H1 (cell line): ENCODE measurements around the gene SSU72. TPM values are rescaled to one million over a fixed set of nuclear protein-coding genes. Genes with fewer than 3 reads are reported as not detected.

ENCODE experiments used
- CTCF ChIA-PET: fragments of 300-600 bp; sonication (Branson Sonifier 250); formaldehyde crosslinking; loops from one replicate; lab custom pipeline; 2021; ENCODE audit not compliant: partially characterized antibody; lab: Charles Lee
- POLR2A ChIA-PET: fragments of 300-600 bp; sonication (Branson Sonifier 250); formaldehyde crosslinking; loops from one replicate; lab custom pipeline; 2021; ENCODE audit warnings: inconsistent platforms; ENCODE audit not compliant: partially characterized antibody; lab: Charles Lee
- DNase-seq, 2 experiments: peaks; one replicate each; pipeline versions ENCODE4 v3.0.0 to v3.0.0-alpha.2; 2010 to 2022; ENCODE audit warnings: low spot score in 2 of 2, low read depth in 1 of 2, mixed read lengths in 1 of 2
- FAIRE-seq: peaks from 2 replicates; lab custom pipeline; 2011; peaks lifted over from hg19 to GRCh38; lab: Jason Lieb, UNC
- H2AFZ ChIP-seq: 2 replicates; pipeline ENCODE4 v1.8.1; 2012; ENCODE audit warnings: low read length, inconsistent platforms
- H2AK5ac ChIP-seq: 2 replicates; pipeline ENCODE4 v1.6.1; 2013; ENCODE audit warnings: low read depth, low read length
- H2BK120ac ChIP-seq: replicated peaks from 2 replicates; pipeline ENCODE3; 2013; ENCODE audit warnings: low read depth, low read length, inconsistent platforms
- H2BK12ac ChIP-seq: 2 replicates; pipeline ENCODE4 v1.6.1; 2013; ENCODE audit warnings: low read depth, low read length
- H2BK15ac ChIP-seq: 2 replicates; pipeline ENCODE4 v1.6.1; 2013; ENCODE audit warnings: low read length
- H2BK20ac ChIP-seq: 2 replicates; pipeline ENCODE4 v1.6.1; 2013; ENCODE audit warnings: low read length
- H2BK5ac ChIP-seq: 2 replicates; pipeline ENCODE4 v1.6.1; 2013; ENCODE audit warnings: low read depth, low read length
- H3K14ac ChIP-seq: 2 replicates; pipeline ENCODE4 v1.6.1; 2013; ENCODE audit warnings: inconsistent platforms; ENCODE audit not compliant: insufficient read length
- H3K18ac ChIP-seq: 2 replicates; pipeline ENCODE4 v1.6.1; 2013; ENCODE audit warnings: low read length; ENCODE audit errors: extremely low read depth
- H3K23ac ChIP-seq: 2 replicates; pipeline ENCODE4 v1.6.1; 2013; ENCODE audit warnings: inconsistent platforms; ENCODE audit not compliant: insufficient read length
- H3K23me2 ChIP-seq: 2 replicates; pipeline ENCODE4 v1.6.1; 2013; ENCODE audit warnings: low read depth, low read length
- H3K27ac ChIP-seq: 2 replicates; pipeline ENCODE4 v1.6.1; 2011; ENCODE audit warnings: low read depth, low read length, inconsistent platforms
- H3K27me3 ChIP-seq, 4 experiments: replicated peaks in 1 of 4; 1 replicate in 1 of 4; 2 replicates in 3 of 4; pipeline versions ENCODE4 v1.6.1 to v1.8.1; 2011 to 2013; ENCODE audit warnings: low read length in 3 of 4, mild to moderate bottlenecking in 3 of 4, inconsistent platforms in 2 of 4, mixed read lengths in 2 of 4, moderate library complexity in 1 of 4; ENCODE audit not compliant: control insufficient read depth in 3 of 4, insufficient read depth in 3 of 4; ENCODE audit errors: extremely low read depth in 1 of 4
- H3K36me3 ChIP-seq, 4 experiments: 2 replicates each; pipeline versions ENCODE4 v1.6.1 to v1.8.1; 2011 to 2013; ENCODE audit warnings: mild to moderate bottlenecking in 4 of 4, low read length in 3 of 4, moderate library complexity in 2 of 4, control low read depth in 1 of 4, inconsistent platforms in 1 of 4; ENCODE audit not compliant: insufficient read depth in 4 of 4, control insufficient read depth in 2 of 4
- H3K4ac ChIP-seq: replicated peaks from 2 replicates; pipeline ENCODE3; 2013; ENCODE audit warnings: low read length, low read depth, mixed read lengths, inconsistent platforms; ENCODE audit not compliant: insufficient read length
- H3K4me1 ChIP-seq, 4 experiments: replicated peaks in 1 of 4; 1 replicate in 1 of 4; 2 replicates in 3 of 4; pipeline versions ENCODE4 v1.6.1 to v1.8.1; 2011 to 2013; ENCODE audit warnings: low read length in 3 of 4, inconsistent platforms in 2 of 4, mixed read lengths in 1 of 4; ENCODE audit not compliant: insufficient read depth in 4 of 4, control insufficient read depth in 3 of 4
- H3K4me2 ChIP-seq, 2 experiments: 2 replicates each; pipeline versions ENCODE4 v1.6.1 to v1.8.1; 2011 to 2013; ENCODE audit warnings: low read depth in 2 of 2, low read length in 2 of 2, control low read depth in 1 of 2, inconsistent platforms in 1 of 2, mild to moderate bottlenecking in 1 of 2; ENCODE audit not compliant: insufficient read depth in 1 of 2
- H3K4me3 ChIP-seq, 4 experiments: fragments of 200-600, 300-600 bp in 1 of 4; sonication (generic), shearing (Covaris generic), sonication (Bioruptor Twin) in 1 of 4; 2 replicates each; pipeline versions ENCODE4 v1.5.1 to v1.8.1; 2011 to 2016; ENCODE audit warnings: low read length in 4 of 4, low read depth in 3 of 4, control low read depth in 2 of 4, inconsistent platforms in 2 of 4, mild to moderate bottlenecking in 2 of 4, mixed read lengths in 1 of 4, moderate library complexity in 1 of 4; ENCODE audit not compliant: insufficient read depth in 2 of 4; ENCODE audit errors: extremely low read depth in 1 of 4
- H3K56ac ChIP-seq: replicated peaks from 2 replicates; pipeline ENCODE3; 2013; ENCODE audit warnings: low read depth, mild to moderate bottlenecking, mixed read lengths, low read length, inconsistent platforms; ENCODE audit not compliant: insufficient read length
- H3K79me1 ChIP-seq: 2 replicates; pipeline ENCODE4 v1.6.1; 2013; ENCODE audit warnings: low read depth, low read length, control low read depth
- H3K79me2 ChIP-seq, 2 experiments: 2 replicates each; pipeline versions ENCODE4 v1.6.1 to v1.8.1; 2012 to 2013; ENCODE audit warnings: low read length in 2 of 2, mild to moderate bottlenecking in 2 of 2, inconsistent platforms in 1 of 2; ENCODE audit not compliant: insufficient read depth in 2 of 2, control insufficient read depth in 1 of 2
- H3K9ac ChIP-seq, 4 experiments: replicated peaks in 1 of 4; 1 replicate in 1 of 4; 2 replicates in 3 of 4; pipeline versions ENCODE4 v1.6.1 to v1.8.1; 2011 to 2013; ENCODE audit warnings: low read depth in 3 of 4, low read length in 3 of 4, control low read depth in 2 of 4, mild to moderate bottlenecking in 2 of 4, moderate library complexity in 2 of 4, inconsistent platforms in 1 of 4; ENCODE audit errors: extremely low read depth in 1 of 4
- H3K9me3 ChIP-seq, 2 experiments: 2 replicates each; pipeline versions ENCODE4 v1.6.1 to v1.8.1; 2012 to 2013; ENCODE audit warnings: mild to moderate bottlenecking in 2 of 2, moderate library complexity in 2 of 2, control low read depth in 1 of 2, inconsistent platforms in 1 of 2, low read depth in 1 of 2, low read length in 1 of 2, mixed read lengths in 1 of 2; ENCODE audit not compliant: insufficient read depth in 2 of 2
- H4K20me1 ChIP-seq, 2 experiments: replicated peaks in 1 of 2; 2 replicates each; pipeline versions ENCODE3 to v1.8.1; 2011 to 2013; ENCODE audit warnings: inconsistent platforms in 2 of 2, low read length in 2 of 2, mild to moderate bottlenecking in 1 of 2; ENCODE audit not compliant: insufficient read depth in 2 of 2, control insufficient read depth in 1 of 2
- H4K5ac ChIP-seq: 2 replicates; pipeline ENCODE4 v1.6.1; 2013; ENCODE audit warnings: low read length, low read depth, mixed read lengths, inconsistent platforms; ENCODE audit not compliant: insufficient read length
- H4K8ac ChIP-seq: 2 replicates; pipeline ENCODE4 v1.8.0; 2013; ENCODE audit warnings: mild to moderate bottlenecking, moderate library complexity, low read length, inconsistent platforms; ENCODE audit not compliant: insufficient read depth; ENCODE audit errors: extremely low read depth
- H4K91ac ChIP-seq: replicated peaks from 2 replicates; pipeline ENCODE3; 2013; ENCODE audit warnings: low read length, mixed read lengths, inconsistent platforms; ENCODE audit not compliant: insufficient read length
- CBX5 ChIP-seq: fragments of 300-800, 300-1000 bp; sonication (generic); IDR thresholded peaks from 2 replicates; pipeline ENCODE4 v1.7.1; 2016; ENCODE audit warnings: antibody characterized with exemption, low read length, low read depth
- CTBP2 ChIP-seq: IDR thresholded peaks from 2 replicates; pipeline ENCODE4 v1.7.0; 2011; ENCODE audit warnings: borderline replicate concordance, mild to moderate bottlenecking, moderate library complexity, mixed read lengths, low read length; ENCODE audit not compliant: insufficient read depth, insufficient read length
- EP300 ChIP-seq, 2 experiments: IDR thresholded peaks; 1 replicate in 1 of 2; 2 replicates in 1 of 2; pipeline ENCODE4 v1.6.1; 2011 to 2012; ENCODE audit warnings: low read depth in 2 of 2, low read length in 2 of 2, mild to moderate bottlenecking in 2 of 2, borderline replicate concordance in 1 of 2, inconsistent platforms in 1 of 2, moderate library complexity in 1 of 2
- GTF2F1 ChIP-seq: IDR thresholded peaks from 2 replicates; pipeline ENCODE4 v1.6.1; 2012; ENCODE audit warnings: low read depth, low read length, improper control_type of control experiment, borderline replicate concordance
- KDM4A ChIP-seq: IDR thresholded peaks from one replicate; pipeline ENCODE4 v1.7.1; 2012; ENCODE audit warnings: low read depth, mild to moderate bottlenecking, moderate library complexity, low read length, inconsistent platforms; ENCODE audit not compliant: severe bottlenecking
- KDM5A ChIP-seq: fragments of 200-600 bp; IDR thresholded peaks from 2 replicates; pipeline ENCODE4 v1.7.1; 2012; ENCODE audit warnings: mild to moderate bottlenecking, low read length, inconsistent platforms, mixed read lengths
- NRF1 ChIP-seq: IDR thresholded peaks from 2 replicates; pipeline ENCODE4 v1.6.1; 2011; ENCODE audit warnings: mild to moderate bottlenecking, low read depth, low read length, improper control_type of control experiment
- PHF8 ChIP-seq: fragments of 200-600 bp; sonication (generic); conservative IDR thresholded peaks from 2 replicates; pipeline ENCODE4 v1.7.1; 2012; ENCODE audit warnings: low read depth, mild to moderate bottlenecking, inconsistent platforms, low read length, moderate library complexity
- POLR2A ChIP-seq, 2 experiments: IDR thresholded peaks; 1 replicate in 1 of 2; 2 replicates in 1 of 2; pipeline ENCODE4 v1.6.1; 2011; ENCODE audit warnings: low read depth in 2 of 2, low read length in 2 of 2, mild to moderate bottlenecking in 2 of 2; ENCODE audit errors: control extremely low read depth in 1 of 2
- RXRA ChIP-seq: IDR thresholded peaks from 2 replicates; pipeline ENCODE4 v1.6.1; 2011; ENCODE audit warnings: low read depth, mild to moderate bottlenecking, low read length, moderate library complexity; ENCODE audit not compliant: insufficient read depth
- ZNF274 ChIP-seq: IDR thresholded peaks from 2 replicates; pipeline ENCODE4 v1.7.0; 2012; ENCODE audit warnings: low read length, borderline replicate concordance; ENCODE audit errors: extremely low read depth
- WGBS, 2 experiments: shearing (Covaris generic) in 1 of 2; methylation state at CpG; one replicate each; pipeline versions ENCODE4 v1.1.6 to v1.1.7; 2013 to 2015; ENCODE audit warnings: low lambda C conversion rate in 2 of 2, mixed read lengths in 2 of 2, inconsistent platforms in 1 of 2, low coverage in 1 of 2, missing lambda C conversion rate in 1 of 2; ENCODE audit not compliant: insufficient replicate concordance in 2 of 2, insufficient coverage in 1 of 2, insufficient read length in 1 of 2; ENCODE audit errors: extremely low coverage in 1 of 2, missing lambda C conversion rate in 1 of 2; 5-methylcytosine and 5-hydroxymethylcytosine counted together
- polyA plus RNA-seq, 7 experiments: library from polyadenylated mRNA; depleted of rRNA in 3 of 7; stranded (reverse) in 5 of 7; unstranded in 2 of 7; fragments of >200 nt in 5 of 7; fragments of 200-250 nt in 2 of 7; gene quantifications; 1 replicate in 5 of 7; 2 replicates in 1 of 7; 4 replicates in 1 of 7; pipeline versions ENCODE4 v1.2.1 to v1.2.3, GENCODE V29; 2011 to 2013; ENCODE audit warnings: missing spikeins in 2 of 7, mixed read lengths in 2 of 7
- total RNA-seq: library from RNA; stranded (reverse); fragmentation: NEBNext Ultra II Directional; extraction: Animal tissue kit (Norgen Biotek cat#: 25700); gene quantifications from 2 replicates; pipeline ENCODE4 v1.2.1, GENCODE V29; 2021

Gene SSU72
- total and polyA plus RNA-seq, 2 of the 8 experiments (the other 6 are each of a cell fraction or from before 2014, with no cell fraction given) = 110 to 165 TPM

DNA sequence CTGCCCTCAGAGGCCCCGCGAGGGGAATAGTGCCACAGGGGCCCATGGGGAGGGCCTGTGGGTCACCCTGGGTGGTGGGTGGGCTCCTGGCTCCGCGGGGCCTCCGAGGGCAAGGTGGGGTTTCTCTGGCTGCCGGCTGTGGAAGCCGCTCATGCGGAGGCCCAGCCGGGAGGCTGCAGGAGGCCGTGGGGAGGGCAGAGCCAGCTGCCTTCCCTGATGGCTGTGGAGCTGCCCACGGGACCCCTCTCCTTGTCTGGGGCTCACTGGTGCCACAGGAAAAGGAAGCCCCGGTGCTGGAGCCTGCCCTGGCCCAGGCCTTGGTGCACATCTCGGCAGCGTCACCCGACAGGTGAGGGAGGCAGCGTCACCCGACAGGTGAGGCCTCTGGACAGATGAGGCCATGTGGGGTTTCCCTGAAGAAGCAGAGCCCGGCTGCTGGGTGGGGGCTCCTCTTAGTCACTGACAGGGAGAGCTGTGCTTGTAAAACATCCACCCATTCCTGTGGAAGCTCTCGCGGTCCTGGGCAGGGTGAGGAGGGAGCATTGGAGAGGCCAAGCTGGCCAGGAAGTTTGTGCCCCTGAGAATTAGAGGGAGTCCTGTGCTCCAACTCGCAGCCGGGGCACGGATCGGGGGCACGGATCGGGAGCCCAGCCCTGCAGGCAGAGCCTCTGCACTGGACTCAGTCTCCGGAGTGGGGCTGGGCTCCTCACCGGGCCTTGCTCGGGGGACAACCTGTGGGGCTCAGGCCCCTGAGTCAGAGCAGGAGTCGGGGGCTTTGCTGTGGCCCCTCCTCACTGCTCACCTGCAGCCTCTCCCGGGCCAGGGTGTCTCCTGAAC, 46.7 kb upstream of the SSU72 start:
- Histone ChIP-seq H3K9me3 (no peaks in the 10 kb centered on the region), H3K23me2 (no peaks in the 10 kb centered on the region; the same call in 1 of the 2 replicates), H3K18ac (no peak overlapping the region), H3K23ac (no peak overlapping the region), H2AFZ (no peak overlapping the region), H2BK120ac (no peak overlapping the region), H2BK15ac (no peak overlapping the region), H4K91ac (no peak overlapping the region), H2BK12ac (no peak overlapping the region), H4K20me1 (peaks cover 5 to 21% of the 10 kb centered on the region in 2 experiments), H3K4me1 (peaks cover 0 to 6% (median 3%) of the 10 kb centered on the region in 4 experiments; a peak in 5 of 7 replicates), H3K4ac (no peak overlapping the region), H3K79me2 (no peaks in the 10 kb centered on the region), H3K9ac (no peak overlapping the region), H3K14ac (no peak overlapping the region), H3K27ac (no peak overlapping the region), H2BK20ac (no peak overlapping the region), H2AK5ac (no peak overlapping the region), H4K5ac (no peak overlapping the region), H3K79me1 (no peaks in the 10 kb centered on the region; the same call in none of the 2 replicates), H2BK5ac (no peak overlapping the region), H3K4me2 (no peak overlapping the region), H3K4me3 (no peak overlapping the region), H3K56ac (no peak overlapping the region), H3K36me3 (no peaks in the 10 kb centered on the region), H4K8ac (no peak overlapping the region; the same call in 1 of the 2 replicates), H3K27me3 (no peaks in the 10 kb centered on the region; a peak in 1 of 7 replicates)
- CTCF ChIA-PET = interaction anchor here (0.6 to 3.3 kb wide), 15 partner anchors 8 to 321 kb away, joined by 3 to 21 read pairs (median 4); no protein-coding TSS in a partner anchor
- DNase-seq = no peak
- WGBS, 2 experiments = 92% methylated on average over 21 of the region's 31 CpGs; no CpG with 5 or more reads in 1 of the 2 experiments
- POLR2A ChIA-PET = interaction anchor here (0.6 to 1.2 kb wide), 2 partner anchors 23 to 609 kb away, joined by 4 read pairs; no protein-coding TSS in a partner anchor
- FAIRE-seq = no peak
- TF ChIP-seq CTBP2 (no peak), EP300 (IDR thresholded peaks at IDR 0.05; ENCODE audit: borderline replicate concordance in 1 of 2, low read depth in 2 of 2, low read length in 2 of 2) (no peak), PHF8 (no peak), CBX5 (no peak), NRF1 (no peak), GTF2F1 (no peak), POLR2A (IDR thresholded peaks at IDR 0.05; ENCODE audit: control extremely low read depth in 1 of 2, low read depth in 2 of 2, low read length in 2 of 2) (no peak), ZNF274 (no peak), RXRA (no peak), KDM5A (no peak), KDM4A (no peak)
